Inferior parietal cortex (tissue), 1 donor: ENCODE measurements around the gene TMEM234.

Experiments used
- DNase-seq: peaks from one replicate; pipeline ENCODE4 v3.0.0-alpha.2; 2016; ENCODE audit errors: extremely low spot score

Gene TMEM234

DNA sequence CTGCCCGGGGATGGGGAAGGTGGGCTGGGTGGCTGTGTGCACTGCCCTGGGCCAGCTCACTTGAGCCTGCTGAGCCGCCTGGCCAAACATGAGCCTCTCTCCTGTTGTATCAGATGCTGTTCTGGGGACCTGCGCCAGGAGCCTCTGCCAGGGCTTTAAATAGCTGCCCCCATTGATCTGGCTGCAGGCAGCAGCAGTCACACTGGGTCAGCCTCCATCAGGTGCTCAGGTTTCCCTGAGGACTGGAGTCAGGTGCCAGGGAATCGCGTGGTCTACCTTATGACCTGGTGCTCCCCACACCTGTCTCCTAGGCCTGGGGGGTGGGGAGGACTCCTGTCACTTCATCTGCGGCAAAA, 22.5 kb downstream of the TMEM234 start:
- no peak for DNase-seq

DNA sequence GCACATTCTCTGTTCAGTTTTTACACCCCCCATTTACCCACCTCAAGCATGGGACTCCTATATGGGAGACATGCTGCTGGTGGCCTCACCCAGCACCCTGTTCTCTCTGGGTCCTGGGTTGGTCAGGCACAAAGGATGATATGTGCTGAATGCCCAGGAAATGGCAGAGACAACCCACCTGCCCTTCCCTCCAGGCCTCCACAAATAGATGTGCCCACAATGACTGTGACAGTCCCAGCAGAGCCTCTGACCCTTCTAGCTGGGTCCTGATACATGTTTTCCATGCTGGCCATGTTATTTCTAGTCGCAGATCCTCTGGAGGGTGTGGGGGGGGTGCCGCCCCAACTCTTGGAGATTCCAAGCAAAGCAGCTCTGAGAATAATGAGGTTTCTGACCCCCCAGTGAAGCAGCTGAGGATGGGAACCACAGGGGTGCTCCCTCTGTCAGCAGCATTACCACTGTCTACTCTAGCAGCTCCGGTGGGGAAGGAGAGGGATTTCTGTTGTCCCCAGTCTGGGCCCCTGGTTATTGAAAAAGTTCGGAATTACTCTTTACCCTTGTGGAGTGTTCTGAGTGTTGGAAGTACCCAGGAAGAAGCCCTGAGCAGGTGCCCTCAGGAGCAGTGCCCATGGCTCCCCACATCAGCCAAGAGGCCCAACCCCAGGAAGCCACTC, 23.0 kb downstream of the TMEM234 start:
- DNase-seq, result no peak

DNA sequence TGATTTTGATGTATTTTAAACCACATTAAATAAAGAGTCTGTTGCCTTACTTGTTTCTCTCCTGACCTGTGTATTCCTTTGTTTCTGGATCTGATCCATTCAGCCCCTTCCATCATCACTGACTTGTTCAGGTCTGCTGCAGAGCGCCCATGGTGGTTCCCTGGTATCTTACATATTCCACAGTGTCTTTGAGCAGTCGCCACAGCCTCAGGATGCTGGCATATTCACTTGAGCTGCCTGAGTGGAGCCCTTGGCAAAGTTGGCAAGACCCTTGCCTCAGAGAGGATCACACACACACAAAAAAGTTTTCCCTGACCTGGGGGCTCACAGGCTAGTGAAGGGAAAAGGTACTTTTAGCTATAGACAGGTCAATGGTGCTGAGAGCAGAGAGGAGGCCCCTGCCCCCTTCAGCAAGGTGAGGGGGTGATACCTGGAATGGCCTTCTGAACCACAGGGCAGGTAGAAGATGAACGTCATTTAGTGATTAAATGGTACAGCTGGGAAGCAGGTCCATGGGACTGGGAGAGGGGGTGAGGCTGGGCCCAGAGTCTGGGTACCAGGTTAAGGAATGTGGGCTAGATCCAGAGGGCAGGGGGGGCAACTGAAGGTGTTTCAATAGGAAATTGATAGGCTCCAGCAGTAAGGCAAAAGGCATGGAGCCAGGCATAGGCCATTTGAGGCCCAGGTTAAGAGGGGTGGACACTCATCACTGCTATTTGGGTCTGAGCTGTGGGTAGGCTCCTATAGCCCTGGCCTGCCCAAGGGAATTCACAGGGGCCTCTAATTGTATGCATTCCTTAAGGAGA, 23.7 kb downstream of the TMEM234 start:
- DNase-seq, result no peak

DNA sequence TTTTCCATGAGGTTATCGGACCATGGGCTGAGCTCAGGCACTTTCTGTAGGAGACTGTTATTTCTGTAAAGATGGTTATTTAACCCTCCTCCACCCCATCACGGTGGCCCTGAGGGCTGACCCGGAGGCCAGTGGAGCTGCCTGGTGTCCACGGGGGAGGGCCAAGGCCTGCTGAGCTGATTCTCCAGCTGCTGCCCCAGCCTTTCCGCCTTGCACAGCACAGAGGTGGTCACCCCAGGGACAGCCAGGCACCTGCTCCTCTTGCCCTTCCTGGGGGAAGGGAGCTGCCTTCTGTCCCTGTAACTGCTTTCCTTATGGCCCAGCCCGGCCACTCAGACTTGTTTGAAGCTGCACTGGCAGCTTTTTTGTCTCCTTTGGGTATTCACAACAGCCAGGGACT, 24.3 kb downstream of the TMEM234 start:
- no peak for DNase-seq

DNA sequence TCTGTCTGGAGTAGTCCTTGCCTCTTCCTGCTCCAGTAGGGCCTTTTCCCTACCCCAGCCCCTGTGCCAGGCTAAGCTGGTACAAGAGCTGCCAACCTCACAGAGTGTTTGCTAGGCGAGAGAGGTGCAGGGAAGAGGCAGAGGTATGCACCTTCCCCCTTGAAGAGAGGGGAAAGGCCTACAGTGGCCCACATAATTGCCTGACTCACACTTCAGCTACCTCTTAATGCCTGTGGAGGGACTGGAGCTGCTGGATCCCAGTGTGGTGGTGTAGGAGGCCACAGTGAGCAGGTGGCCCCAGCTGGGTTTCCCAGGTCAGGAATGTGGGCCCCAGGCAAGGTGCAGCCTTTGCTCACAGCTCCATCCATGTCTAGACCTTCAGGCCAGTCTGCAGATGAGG, 25.1 kb downstream of the TMEM234 start:
- DNase-seq, result no peak

DNA sequence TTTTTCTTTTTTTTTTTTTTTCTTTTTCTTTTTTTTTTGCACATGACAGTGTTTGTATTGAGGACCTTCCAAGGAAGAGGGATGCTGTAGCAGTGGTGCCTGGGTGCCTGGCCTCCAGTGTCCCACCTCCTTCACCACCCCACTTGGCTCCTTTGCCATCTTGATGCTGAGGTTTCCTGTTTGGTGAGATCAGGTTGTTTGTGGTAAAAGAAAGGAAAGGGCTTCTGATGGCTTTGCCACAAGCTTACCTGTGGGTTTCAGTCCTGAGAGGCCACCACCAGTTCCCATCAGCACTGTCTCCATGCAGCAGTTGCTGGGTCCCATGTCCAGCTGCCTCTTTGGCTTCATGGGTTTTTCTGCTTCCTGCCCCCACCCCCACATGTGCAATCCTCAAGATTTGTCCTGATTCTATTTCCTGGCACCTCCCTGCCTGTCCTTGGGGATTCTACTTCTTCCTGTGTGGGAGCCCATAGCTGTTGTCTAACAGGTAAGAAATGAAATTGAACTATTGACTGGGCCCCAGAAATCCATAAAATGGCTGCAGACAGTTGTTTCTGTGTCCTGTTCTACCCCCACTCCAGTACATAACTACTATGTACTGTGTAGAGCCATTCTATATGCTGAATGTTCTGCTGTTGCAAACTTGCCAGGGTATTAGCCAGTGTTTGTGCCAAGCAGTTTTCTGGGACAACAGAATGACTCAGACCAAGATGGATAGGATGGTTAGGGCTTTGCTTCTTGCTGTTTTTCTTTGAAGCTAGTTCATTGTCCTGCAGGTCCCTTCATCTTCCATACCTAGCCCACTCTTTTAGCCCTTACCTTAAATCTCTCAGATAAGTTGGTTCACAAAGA, 26.0 kb downstream of the TMEM234 start:
- DNase-seq, result peak; percentile 20

DNA sequence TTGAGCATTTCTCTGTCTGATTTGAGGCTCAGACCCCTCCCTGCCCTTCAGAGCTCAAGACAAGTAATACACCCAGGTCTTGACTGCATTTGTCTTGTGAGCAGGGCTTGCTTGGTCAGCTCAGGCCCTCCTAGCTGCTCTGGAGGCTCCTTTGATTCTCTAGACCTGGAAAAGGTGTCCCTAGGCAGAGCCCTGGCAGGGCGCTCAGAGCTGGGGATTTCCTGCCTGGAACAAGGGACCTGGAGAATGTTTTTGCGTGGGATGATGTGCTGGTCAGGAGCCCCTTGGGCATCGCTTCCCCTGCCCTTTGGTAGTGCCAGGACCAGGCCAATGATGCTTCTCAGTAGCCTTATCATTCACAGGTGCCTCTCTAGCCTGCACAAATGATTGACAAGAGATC, 26.6 kb downstream of the TMEM234 start:
- no peak for DNase-seq

DNA sequence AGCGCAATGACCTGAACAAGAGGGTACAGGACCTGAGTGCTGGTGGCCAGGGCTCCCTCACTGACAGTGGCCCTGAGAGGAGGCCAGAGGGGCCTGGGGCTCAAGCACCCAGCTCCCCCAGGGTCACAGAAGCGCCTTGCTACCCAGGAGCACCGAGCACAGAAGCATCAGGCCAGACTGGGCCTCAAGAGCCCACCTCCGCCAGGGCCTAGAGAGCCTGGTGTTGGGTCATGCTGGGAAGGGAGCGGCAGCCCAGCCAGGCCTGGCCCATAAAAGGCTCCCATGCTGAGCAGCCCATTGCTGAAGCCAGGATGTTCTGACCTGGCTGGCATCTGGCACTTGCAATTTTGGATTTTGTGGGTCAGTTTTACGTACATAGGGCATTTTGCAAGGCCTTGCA, 27.2 kb downstream of the TMEM234 start:
- DNase-seq, result no peak

DNA sequence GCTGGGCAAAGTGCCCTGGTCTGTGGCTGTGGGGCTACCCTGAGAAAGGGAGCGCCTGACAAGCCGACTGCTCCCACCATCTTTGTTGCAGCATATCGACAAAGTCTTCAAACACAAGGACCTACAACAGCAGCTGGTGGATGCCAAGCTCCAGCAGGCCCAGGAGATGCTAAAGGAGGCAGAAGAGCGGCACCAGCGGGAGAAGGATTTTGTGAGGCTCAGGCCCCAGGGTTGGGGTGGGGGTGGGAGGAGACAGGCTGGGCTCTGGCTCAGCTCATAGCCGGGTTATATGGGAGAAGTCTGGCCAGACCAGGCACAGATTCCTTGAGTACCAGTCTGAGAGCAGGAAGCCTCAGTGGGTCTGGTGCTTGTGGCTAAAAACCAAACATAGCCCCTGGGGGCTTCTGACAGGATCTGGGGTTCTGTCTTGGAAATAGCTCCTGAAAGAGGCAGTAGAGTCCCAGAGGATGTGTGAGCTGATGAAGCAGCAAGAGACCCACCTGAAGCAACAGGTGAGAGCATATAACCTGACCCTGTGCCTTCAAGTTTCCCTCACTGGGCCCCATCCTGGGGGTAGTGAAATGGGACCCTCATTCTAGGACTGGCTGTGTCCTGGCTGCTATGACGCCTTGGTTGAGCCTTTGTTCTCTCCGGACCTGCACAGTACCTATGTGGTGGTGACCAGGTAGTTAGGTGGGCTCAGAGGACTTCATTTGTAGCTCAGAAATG, 29.8 kb downstream of the TMEM234 start:
- DNase-seq, result no peak

DNA sequence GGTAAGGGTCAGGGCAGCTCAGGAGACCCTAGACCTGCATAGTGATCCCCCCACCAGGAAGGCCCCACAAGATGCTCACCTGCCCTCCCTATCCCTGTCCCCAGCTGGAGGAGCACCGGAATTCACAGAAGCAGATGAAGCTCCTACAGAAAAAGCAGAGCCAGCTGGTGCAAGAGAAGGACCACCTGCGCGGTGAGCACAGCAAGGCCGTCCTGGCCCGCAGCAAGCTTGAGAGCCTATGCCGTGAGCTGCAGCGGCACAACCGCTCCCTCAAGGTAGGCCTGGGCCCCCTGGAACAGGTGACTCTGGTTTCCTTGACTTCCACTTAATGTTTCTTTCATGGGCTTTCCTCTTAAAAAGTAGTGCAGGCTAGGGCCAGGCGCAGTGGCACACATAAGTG, 34.3 kb downstream of the TMEM234 start:
- DNase-seq, result no peak

DNA sequence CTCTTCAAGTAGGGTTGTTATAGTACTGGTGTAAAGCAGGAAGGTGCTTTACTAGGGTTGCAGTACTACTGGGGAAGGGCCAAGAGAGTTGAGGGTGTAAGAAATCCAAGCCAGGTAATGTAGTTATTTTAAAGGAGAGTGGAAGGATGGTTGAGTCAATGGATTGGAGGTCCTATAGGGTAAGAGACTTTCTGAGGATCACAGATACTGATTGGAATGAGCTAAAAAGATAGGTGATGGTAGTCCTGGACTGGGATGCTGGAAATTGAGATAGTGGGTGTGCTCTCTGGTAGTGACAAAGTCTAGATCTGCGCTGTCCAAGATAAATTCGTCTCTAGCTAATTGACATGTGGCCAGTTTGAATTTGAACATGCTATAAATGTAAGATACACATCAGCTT, 35.7 kb downstream of the TMEM234 start:
- no peak for DNase-seq

DNA sequence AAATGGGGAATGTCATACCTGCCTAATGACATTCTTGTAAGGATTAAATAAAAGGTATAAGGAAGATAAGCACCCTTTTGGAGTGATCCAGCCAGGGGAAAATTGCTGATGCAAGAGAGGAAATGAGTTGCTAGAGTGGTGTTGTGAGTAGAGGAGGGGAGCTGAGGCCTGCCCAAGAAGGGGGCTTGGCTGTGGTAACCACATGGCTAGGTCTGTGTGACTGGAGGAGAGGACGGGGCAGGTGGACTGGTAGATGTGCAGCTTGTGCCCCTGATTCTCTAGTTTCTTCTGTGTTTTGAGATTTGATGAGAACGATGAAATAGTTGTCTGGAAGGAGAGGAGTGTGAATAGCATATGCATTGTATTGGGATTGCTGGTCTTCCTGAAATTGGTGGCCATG, 36.1 kb downstream of the TMEM234 start:
- no peak for DNase-seq

DNA sequence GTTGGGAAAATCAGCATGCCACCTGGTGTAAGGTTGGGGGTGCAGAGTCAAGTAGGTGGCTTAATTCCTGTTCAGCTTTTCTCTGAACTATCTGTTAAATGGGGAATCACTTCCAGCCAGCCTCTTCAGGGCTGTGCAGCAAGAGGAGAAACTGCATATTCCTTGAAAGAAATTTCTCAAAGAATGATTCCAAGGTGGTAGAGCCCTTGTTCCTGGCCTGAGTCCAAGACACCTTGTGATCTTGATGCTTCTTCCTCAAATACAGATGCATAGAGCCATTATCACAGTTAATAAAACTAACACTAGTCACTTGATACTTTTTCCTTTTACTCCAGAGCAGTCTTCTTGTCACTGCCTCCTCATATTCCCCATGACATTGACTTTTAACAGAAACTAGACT, 37.5 kb downstream of the TMEM234 start:
- no peak for DNase-seq

DNA sequence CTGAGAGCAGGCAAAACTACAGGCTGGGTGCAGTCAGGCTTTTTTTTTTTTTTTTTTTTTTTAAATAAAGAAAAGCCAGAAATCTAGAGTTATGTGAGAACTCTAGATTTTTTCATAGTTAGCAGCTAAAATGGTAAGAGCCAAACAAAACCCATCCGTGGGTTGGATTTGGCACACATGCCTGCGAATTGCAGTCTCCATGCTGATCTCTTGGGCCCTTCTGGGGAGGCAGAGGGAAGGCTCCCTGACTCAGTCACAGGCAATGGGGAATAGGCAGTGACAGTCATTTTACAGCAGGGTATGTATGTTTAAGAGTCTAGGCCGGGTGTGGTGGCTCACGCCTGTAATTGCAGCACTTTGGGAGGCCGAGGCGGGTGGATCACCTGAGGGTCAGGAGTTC, 40.1 kb downstream of the TMEM234 start:
- no peak for DNase-seq

DNA sequence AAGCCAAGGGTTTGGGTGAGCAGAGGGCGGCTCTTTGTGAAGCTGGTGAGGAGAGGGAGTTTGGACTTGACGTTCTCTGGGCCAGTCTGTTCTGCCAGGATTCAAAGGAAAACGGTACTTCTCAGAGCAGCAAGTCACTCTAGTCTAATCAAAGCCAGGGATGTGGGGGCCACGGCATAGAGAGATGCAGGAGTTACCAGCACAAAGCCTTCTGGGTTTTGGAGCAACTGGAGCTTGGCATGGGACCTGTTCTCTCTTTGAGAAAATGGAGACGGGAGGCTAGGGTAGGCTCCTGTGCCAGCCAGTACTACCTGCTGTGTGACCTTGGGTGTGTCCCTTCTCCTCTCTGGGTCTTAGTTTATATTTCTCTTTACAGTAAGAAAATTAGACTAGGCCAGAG, 40.6 kb downstream of the TMEM234 start:
- DNase-seq, result no peak

DNA sequence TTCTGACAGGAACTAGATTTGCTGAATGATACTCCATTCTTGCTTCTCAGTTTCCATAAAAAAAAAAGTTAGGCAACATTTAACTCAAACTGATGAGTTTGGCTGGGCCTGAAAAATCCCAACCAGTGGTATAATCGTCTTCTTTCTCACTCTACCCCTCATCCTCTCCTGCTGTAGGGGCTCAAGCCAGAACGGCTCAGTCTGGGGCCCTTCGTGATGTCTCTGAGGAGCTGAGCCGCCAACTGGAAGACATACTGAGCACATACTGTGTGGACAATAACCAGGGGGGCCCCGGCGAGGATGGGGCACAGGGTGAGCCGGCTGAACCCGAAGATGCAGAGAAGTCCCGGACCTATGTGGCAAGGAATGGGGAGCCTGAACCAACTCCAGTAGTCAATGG, 41.1 kb downstream of the TMEM234 start:
- DNase-seq, result no peak

DNA sequence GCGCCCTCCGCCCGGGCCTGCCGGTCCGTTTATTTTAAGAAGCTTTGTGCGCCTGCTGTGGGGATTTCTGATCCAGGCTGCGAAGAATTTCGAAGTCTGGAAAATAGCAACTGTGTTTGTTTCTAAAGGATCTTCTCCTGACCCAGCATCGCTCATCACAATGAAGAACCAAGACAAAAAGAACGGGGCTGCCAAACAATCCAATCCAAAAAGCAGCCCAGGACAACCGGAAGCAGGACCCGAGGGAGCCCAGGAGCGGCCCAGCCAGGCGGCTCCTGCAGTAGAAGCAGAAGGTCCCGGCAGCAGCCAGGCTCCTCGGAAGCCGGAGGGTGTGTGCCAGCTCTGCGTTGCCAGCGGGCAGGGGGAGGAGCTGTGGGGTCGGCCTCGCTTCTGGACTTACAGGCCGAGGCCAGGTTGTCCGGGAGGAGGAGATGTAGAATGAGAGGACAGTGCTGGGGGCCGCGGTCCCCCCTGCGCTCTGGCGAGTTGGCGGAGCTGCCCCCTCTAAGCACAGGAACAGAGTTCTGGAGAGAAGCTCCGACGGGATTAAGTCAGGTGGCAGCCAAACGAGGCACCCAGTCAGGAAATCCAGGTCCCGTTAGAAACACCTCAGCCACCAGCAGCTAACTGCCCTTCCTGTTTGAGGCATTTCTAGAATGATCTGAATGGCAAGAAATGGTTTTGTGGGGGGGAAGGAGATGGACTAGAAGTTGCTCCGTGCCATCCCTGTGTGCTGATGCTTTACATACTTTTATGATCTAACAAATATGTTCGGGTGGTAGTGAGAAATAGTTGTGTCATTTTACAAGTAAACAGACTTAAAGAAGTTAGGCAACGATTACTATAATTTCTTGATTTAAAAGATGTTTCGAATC, 41.7 kb downstream of the TMEM234 start:
- no peak for DNase-seq

DNA sequence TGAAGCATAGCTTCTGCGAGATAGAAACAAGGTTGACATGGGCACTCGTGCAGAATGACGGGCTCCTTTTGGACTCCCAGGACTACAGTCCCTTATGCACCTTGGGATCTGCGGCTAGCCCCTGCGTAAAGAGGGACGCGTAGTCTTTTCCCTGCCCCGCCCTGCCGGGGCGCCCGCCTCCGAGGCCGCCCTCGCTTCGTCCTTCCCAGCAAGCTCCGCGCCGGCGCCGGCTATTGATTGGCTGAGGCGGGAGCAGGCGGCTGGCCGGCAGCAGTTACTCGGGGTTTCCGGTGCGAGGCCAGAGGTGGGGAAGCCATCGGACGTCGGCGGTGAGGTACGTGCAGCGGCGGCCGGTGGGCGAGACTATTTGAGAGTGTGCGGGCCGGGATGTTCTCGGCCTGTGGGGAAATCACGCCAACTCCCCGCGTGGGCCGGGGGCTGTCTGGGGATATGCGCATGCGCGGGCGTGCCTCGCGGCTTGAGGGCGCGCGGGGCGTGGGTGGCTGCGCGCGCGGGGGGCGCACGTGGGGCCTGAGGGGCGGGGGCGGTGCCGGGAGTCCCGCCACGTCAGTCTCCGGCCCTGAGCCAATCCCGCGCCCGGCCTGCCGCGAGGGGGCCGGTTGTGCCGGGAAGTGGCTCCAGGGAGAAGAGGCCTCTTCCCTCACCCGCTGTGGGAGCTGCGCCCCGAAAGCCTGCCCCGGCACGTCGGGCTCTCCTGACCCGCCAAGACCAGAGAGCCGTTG, 42.5 kb downstream of the TMEM234 start, which contains the start of gene TXLNA:
TSS of gene TXLNA (plus strand) at position 233 of the 743 bp plus-strand sequence. CDS start 671 bp downstream, outside the sequence.
- DNase-seq, result peak; percentile 92

DNA sequence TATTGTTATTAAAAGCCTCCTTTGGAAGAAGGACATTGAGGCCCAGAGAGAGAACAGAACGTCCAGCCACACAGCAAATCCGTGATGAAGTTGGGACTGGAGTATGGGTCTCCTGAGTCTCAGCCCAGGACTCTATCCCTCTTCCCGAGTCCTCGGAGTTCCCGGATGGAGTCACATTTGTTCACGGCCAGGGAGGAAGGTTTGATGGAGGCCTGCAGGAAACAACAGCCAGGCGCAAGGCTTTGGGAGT, 43.0 kb downstream of the TMEM234 start:
- DNase-seq, result no peak

DNA sequence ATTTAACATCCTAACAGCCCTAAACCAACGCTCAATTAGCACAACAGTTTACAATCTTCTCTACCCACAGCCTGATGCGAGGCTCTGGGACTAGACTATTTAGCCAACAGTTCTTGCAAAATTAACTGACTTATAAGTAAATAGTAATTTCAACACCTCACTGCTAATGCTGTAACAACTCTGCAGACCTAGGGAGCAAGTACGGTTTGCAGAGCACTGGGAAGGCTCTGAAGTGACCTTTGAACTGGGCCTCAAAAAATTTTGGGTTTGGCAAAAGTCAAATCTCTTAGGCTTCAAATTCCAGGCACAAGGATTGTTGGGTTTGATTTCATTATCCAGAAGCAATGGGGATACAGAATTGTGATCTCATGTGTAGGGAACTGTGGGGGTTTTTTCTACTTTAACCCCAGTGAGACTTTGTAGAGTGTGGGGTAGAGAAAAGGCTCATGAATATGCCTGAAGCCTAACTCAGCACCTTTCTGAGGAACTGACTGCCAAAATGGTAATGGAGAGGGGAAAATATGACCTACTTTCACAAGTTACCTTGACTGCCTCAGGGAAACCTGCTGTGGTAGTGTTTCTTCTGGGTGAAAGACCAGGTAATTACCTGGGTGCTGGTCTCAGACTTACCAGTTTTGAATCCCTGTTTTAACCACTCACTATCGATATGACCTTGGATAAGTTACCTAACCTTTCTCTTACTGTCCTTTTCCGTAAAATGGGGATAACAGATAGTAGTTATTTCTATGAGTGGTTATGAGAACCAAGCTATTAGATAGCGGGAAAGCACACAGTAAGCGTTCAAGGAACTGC, 43.6 kb downstream of the TMEM234 start:
- no peak for DNase-seq
